ENCODE results near the gene NAA25.

- TF ChIP-seq POLR2AphosphoS5 (IDR thresholded peaks at IDR 0.05; ENCODE audit: low read depth, low read length) (no peak), REST (IDR thresholded peaks at IDR 0.05; ENCODE audit: insufficient read depth in 1 of 2, low read depth in 2 of 2, low read length in 2 of 2) (no peak), TAF1 (IDR thresholded peaks at IDR 0.05; ENCODE audit: borderline replicate concordance, insufficient read depth, low read length) (no peak), SIN3A (IDR thresholded peaks at IDR 0.05; ENCODE audit: borderline replicate concordance, insufficient read depth, low read length) (no peak), FOXP2 (optimal IDR thresholded peaks at IDR 0.05; ENCODE audit: borderline replicate concordance, extremely low read depth, extremely low read length, insufficient read depth) (no peak)
Observed at GRCh38 chr12:111980598-111980997, 128.0 kb downstream of the NAA25 start.
